Gastrocnemius medialis (tissue), 4 donors: ENCODE results near the gene CPN2. TPM values are rescaled to one million over a fixed set of nuclear protein-coding genes. Genes with fewer than 3 reads are reported as not detected.

Source experiments
- ATAC-seq, 2 donors: fragments of 150-250 bp; one replicate each; pipeline ENCODE4 v1.9.1; 2016
- DNase-seq, 2 donors: peaks; one replicate each; pipeline ENCODE4 v3.0.0-alpha.2; 2019
- H3K27ac ChIP-seq, 4 donors: fragments of 200-600 bp; sonication (generic); 1 replicate in 1 of 4; 2 replicates in 3 of 4; pipeline ENCODE4 v1.5.1; 2016 to 2018; ENCODE audit warnings: mild to moderate bottlenecking in 2 of 4, moderate library complexity in 1 of 4
- H3K27me3 ChIP-seq, 3 donors: fragments of 200-600 bp; sonication (generic) in 2 of 3; 1 replicate in 1 of 3; 2 replicates in 2 of 3; pipeline versions ENCODE4 v1.5.1 to v1.6.0; 2016 to 2019; ENCODE audit warnings: mild to moderate bottlenecking in 1 of 3, moderate library complexity in 1 of 3
- H3K36me3 ChIP-seq, 2 donors: fragments of 200-600 bp; sonication (generic) in 1 of 2; one replicate each; pipeline ENCODE4 v1.5.1; 2017 to 2018
- H3K4me1 ChIP-seq, 2 donors: fragments of 200-600 bp; sonication (generic) in 1 of 2; one replicate each; pipeline ENCODE4 v1.5.1; 2016 to 2017; ENCODE audit warnings: mild to moderate bottlenecking in 2 of 2
- H3K4me3 ChIP-seq, 4 donors: fragments of 200-600 bp; sonication (generic) in 3 of 4; 1 replicate in 1 of 4; 2 replicates in 3 of 4; pipeline ENCODE4 v1.5.1; 2016 to 2019; ENCODE audit warnings: mild to moderate bottlenecking in 2 of 4
- H3K9me3 ChIP-seq, 3 donors: fragments of 200-600 bp; sonication (generic) in 2 of 3; 1 replicate in 1 of 3; 2 replicates in 2 of 3; pipeline ENCODE4 v1.5.1; 2016 to 2019
- POLR2A ChIP-seq, 2 donors: fragments of 450-650 bp; IDR thresholded peaks; one replicate each; pipeline ENCODE4 v1.6.1; 2017; ENCODE audit warnings: antibody characterized with exemption in 2 of 2, mild to moderate bottlenecking in 2 of 2, moderate library complexity in 2 of 2
- in situ Hi-C, 4 donors: fragments of 200-750 bp; cut with MboI; loops; one replicate each; pipeline versions ENCODE4 v1.15.0 to v1.8.0; 2017; ENCODE audit warnings: low sequenced_read_pairs in 4 of 4
- intact Hi-C: fragments of 100-400 bp; cut with DNase I; formaldehyde crosslinking; loops from one replicate; pipeline ENCODE4 v1.15.1; 2023; ENCODE audit warnings: low total_unique reads
- total RNA-seq, 4 donors: library from RNA; depleted of rRNA; stranded (reverse); fragments of >200 nt; gene quantifications; one replicate each; pipeline versions ENCODE4 v1.1.0 to v1.2.3, GENCODE V29; 2016
- TF ChIP-seq, protein P1 (sequence below), 5 experiments: fragments of 450-650 bp in 3 of 5; fragments of 200-600 bp in 2 of 5; sonication (generic) in 2 of 5; IDR thresholded peaks in 4 of 5; conservative IDR thresholded peaks in 1 of 5; 1 replicate in 4 of 5; 2 replicates in 1 of 5; pipeline ENCODE4 v1.5.1; 2016 to 2019; ENCODE audit warnings: antibody characterized with exemption in 5 of 5, mild to moderate bottlenecking in 3 of 5, moderate library complexity in 3 of 5

Gene CPN2
- total RNA-seq, 4 donors from 2014 or later: 0.46 to 1.1 TPM; not detected in 2

GRCh38 chr3:194322678-194323211 lies 28.4 kb downstream of the CPN2 start:
- Histone ChIP-seq H3K27ac (peak overlapping the region in 1 of 4 donors; percentile 90), H3K9me3 (no peaks in the 10 kb centered on the region), H3K4me1 (peaks cover 7 to 10% of the 10 kb centered on the region in 2 donors), H3K36me3 (no peaks in the 10 kb centered on the region), H3K27me3 (peaks cover 0 to 5% (median 2%) of the 10 kb centered on the region in 3 donors), H3K4me3 (no peak overlapping the region)
- TF ChIP-seq, protein P1, sequence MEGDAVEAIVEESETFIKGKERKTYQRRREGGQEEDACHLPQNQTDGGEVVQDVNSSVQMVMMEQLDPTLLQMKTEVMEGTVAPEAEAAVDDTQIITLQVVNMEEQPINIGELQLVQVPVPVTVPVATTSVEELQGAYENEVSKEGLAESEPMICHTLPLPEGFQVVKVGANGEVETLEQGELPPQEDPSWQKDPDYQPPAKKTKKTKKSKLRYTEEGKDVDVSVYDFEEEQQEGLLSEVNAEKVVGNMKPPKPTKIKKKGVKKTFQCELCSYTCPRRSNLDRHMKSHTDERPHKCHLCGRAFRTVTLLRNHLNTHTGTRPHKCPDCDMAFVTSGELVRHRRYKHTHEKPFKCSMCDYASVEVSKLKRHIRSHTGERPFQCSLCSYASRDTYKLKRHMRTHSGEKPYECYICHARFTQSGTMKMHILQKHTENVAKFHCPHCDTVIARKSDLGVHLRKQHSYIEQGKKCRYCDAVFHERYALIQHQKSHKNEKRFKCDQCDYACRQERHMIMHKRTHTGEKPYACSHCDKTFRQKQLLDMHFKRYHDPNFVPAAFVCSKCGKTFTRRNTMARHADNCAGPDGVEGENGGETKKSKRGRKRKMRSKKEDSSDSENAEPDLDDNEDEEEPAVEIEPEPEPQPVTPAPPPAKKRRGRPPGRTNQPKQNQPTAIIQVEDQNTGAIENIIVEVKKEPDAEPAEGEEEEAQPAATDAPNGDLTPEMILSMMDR (IDR thresholded peaks at IDR 0.05 in 4 of 5, conservative IDR thresholded peaks at IDR 0.05 in 1 of 5): no peak
- no peak for TF ChIP-seq POLR2A (IDR thresholded peaks at IDR 0.05)
- ATAC-seq: peak; percentile 15 to 24
- intact Hi-C loops: loop anchor here (2.0 to 5.0 kb wide), 4 partner anchors 46 to 325 kb away; no protein-coding TSS in a partner anchor
- peak; percentile 49 to 61 for DNase-seq
- in situ Hi-C loops: loop anchor here in 1 of 4 donors (10.0 kb wide), 1 partner anchor 258 kb away; no protein-coding TSS in a partner anchor

DNA sequence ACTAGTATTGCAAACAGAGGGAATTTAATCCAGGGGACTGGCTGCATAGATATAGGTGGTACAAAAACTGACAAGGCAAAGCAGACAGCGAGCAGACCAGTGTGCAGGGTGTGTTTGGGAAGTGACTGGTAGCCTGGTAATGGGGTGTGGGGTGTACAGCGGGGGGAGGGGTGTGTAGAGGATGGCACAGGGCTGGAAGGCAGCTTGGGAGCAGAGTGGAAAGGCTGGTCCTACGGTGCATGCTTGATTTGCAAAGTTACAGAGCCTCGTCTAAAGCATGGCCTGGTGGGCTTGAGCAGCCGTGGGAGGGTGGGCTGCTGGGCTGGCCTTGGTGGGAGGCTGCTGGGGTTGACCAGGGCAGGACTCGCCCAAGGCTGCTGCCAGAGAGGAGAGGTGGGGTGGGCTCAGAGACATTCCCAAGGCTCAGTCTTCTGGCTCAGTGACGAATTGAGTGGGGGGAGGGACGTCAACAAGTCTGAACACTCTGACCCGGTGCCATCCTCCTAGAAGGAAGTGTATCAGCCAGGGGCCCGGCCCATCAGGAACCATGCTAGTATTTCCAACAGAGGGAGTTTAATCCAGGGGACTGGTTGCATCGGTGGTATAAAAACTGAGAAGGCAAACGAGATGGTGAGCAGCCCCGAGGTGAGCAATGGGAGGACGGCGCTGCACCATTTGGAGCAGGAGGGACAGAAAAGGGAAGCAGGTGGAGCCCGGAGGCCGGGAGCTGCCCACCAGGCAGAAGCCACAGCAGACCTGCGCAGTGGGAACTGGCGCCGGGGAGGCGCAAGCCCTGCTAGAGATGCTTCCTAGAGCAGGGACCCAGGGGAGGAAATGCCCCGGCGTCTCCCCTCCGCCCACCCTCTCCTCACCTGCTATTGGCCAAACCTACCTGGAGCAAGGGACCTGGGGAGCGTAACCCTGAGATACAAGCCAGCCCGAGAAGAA lies 29.2 kb downstream of the CPN2 start:
- intact Hi-C loops: loop anchor here (2.0 to 5.0 kb wide), 4 partner anchors 45 to 325 kb away; no protein-coding TSS in a partner anchor
- ATAC-seq (no peak), DNase-seq (no peak)
- Histone ChIP-seq H3K4me3 (no peak overlapping the region), H3K4me1 (peaks cover 7 to 10% of the 10 kb centered on the region in 2 donors), H3K27me3 (peaks cover 0 to 5% (median 5%) of the 10 kb centered on the region in 3 donors), H3K9me3 (no peaks in the 10 kb centered on the region), H3K27ac (no peak overlapping the region), H3K36me3 (no peaks in the 10 kb centered on the region)
- TF ChIP-seq POLR2A (IDR thresholded peaks at IDR 0.05): no peak
- TF ChIP-seq, protein P1 (IDR thresholded peaks at IDR 0.05 in 4 of 5, conservative IDR thresholded peaks at IDR 0.05 in 1 of 5): no peak
- in situ Hi-C loops: loop anchor here in 1 of 4 donors (10.0 kb wide), 1 partner anchor 257 kb away; no protein-coding TSS in a partner anchor

DNA sequence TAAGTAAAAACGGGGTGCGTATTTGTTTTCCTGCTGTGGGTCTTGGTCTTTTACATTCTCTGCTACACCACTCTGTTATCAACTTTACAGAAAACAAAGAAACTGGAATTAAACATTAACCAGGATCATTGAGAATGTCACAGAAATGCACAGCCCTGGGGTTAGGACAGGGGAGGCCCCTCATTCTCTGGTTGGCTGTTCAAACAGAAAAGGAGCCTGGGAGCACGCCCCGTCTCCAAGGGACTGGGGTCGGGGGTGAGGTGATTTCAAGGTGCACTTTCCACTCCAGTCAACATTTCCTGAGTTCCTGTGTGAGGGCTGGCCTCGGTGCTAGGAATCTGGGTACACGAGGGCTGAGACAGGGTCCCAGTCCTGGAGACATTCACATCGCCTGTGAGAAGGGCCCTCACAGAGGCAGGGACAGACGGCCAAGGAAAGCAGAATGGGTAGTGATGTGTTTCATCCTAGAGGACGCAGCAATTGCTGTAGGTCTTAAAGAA lies 30.3 kb downstream of the CPN2 start:
- no peak for DNase-seq
- Histone ChIP-seq H3K27me3 (peaks cover 0 to 6% (median 5%) of the 10 kb centered on the region in 3 donors), H3K36me3 (no peaks in the 10 kb centered on the region), H3K4me3 (no peak overlapping the region), H3K27ac (no peak overlapping the region), H3K4me1 (peaks cover 7 to 11% of the 10 kb centered on the region in 2 donors), H3K9me3 (no peaks in the 10 kb centered on the region)
- intact Hi-C loops (loop anchor here (5.0 kb wide), 2 partner anchors 253 to 323 kb away; no protein-coding TSS in a partner anchor), in situ Hi-C loops (loop anchor here in 1 of 4 donors (10.0 kb wide), 1 partner anchor 256 kb away; no protein-coding TSS in a partner anchor)
- no peak for ATAC-seq
- TF ChIP-seq POLR2A (IDR thresholded peaks at IDR 0.05): no peak
- TF ChIP-seq, protein P1 (IDR thresholded peaks at IDR 0.05 in 4 of 5, conservative IDR thresholded peaks at IDR 0.05 in 1 of 5): no peak

DNA sequence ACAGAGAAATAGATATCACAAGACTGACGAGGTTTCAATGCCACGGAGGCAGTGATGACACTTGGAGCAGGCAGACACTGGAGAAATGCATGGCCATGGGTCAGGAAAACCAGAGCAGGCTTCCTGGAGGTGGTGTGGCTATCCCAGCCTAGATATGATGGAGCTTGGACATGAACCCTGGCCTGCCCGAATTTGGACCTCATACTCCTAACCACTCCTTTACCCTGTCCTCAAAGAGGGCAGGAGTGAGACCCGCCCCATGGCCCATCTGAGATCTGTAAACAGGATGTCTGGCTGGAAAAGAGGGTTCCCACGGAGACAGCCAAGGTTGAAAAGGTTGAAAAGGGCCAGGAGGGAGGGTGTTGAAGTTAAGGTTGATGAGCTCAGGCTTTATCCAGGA lies 31.0 kb downstream of the CPN2 start:
- TF ChIP-seq POLR2A (IDR thresholded peaks at IDR 0.05): no peak
- TF ChIP-seq, protein P1 (IDR thresholded peaks at IDR 0.05 in 4 of 5, conservative IDR thresholded peaks at IDR 0.05 in 1 of 5): no peak
- Histone ChIP-seq H3K36me3 (no peaks in the 10 kb centered on the region), H3K27ac (no peak overlapping the region), H3K27me3 (peaks cover 0 to 9% (median 6%) of the 10 kb centered on the region in 3 donors), H3K4me1 (peaks cover 11 to 18% of the 10 kb centered on the region in 2 donors), H3K9me3 (no peaks in the 10 kb centered on the region), H3K4me3 (no peak overlapping the region)
- ATAC-seq (no peak), DNase-seq (no peak)
- intact Hi-C loops: loop anchor here (5.0 kb wide), 2 partner anchors 253 to 323 kb away; no protein-coding TSS in a partner anchor
- in situ Hi-C loops: loop anchor here in 1 of 4 donors (10.0 kb wide), 1 partner anchor 255 kb away; no protein-coding TSS in a partner anchor
